GM12878 (cell line): ENCODE results near the gene KIAA0825. TPM values are rescaled to one million over a fixed set of nuclear protein-coding genes. Genes with fewer than 3 reads are reported as not detected.

Experiments used
- ATAC-seq: fragments of 200-7000 bp; cut with Tn5 transposase; 3 replicates; pipeline ENCODE4 v1.9.1; 2020; ENCODE audit warnings: mild to moderate bottlenecking, moderate library complexity
- BruUV-seq: library from RNA; stranded (reverse); fragments of 400-500 nt; replicated peaks from 2 replicates; lab custom pipeline; 2021; lab: Mats Ljungman, UMichigan
- CTCF ChIA-PET: fragments of 300-600 bp; sonication (Branson Sonifier 250); formaldehyde crosslinking; extraction: SDS; loops from one replicate; lab custom pipeline; 2021; ENCODE audit warnings: inconsistent platforms; lab: Yijun Ruan, JAX
- POLR2A ChIA-PET: fragments of 350-600 bp; formaldehyde crosslinking; extraction: SDS; loops from one replicate; lab custom pipeline; 2021; ENCODE audit warnings: inconsistent platforms; lab: Charles Lee
- RAD21 ChIA-PET: fragments of 300-600 bp; sonication (Branson Sonifier 250); formaldehyde crosslinking; loops from one replicate; lab custom pipeline; 2023; ENCODE audit warnings: antibody characterized with exemption; ENCODE audit not compliant: unreplicated experiment; lab: Charles Lee
- SMC1A ChIA-PET: fragments of 300-600 bp; sonication (Branson Sonifier 250); formaldehyde crosslinking; loops from one replicate; lab custom pipeline; 2023; ENCODE audit not compliant: unreplicated experiment, uncharacterized antibody; lab: Charles Lee
- DNase-seq: peaks from one replicate; pipeline ENCODE4 v3.0.0-alpha.2; 2011; ENCODE audit warnings: low read depth, low spot score
- FAIRE-seq: peaks from 3 replicates; lab custom pipeline; 2011; peaks lifted over from hg19 to GRCh38; lab: Jason Lieb, UNC
- H2AFZ ChIP-seq: 2 replicates; pipeline ENCODE4 v1.6.0; 2011; ENCODE audit warnings: low read depth, low read length, control low read depth; ENCODE audit not compliant: control insufficient read depth
- H3K27ac ChIP-seq: 2 replicates; pipeline ENCODE4 v1.5.1; 2011; ENCODE audit warnings: control low read depth; ENCODE audit not compliant: control insufficient read depth, insufficient read depth
- H3K27me3 ChIP-seq, 2 experiments: replicated peaks in 1 of 2; 2 replicates each; pipeline versions ENCODE4 v1.6.0 to v1.6.1; 2011; ENCODE audit warnings: low read length in 1 of 2; ENCODE audit not compliant: control insufficient read depth in 2 of 2, insufficient read depth in 2 of 2
- H3K36me3 ChIP-seq, 2 experiments: 2 replicates each; pipeline ENCODE4 v1.5.1; 2011; ENCODE audit warnings: low read length in 1 of 2; ENCODE audit not compliant: control insufficient read depth in 2 of 2, insufficient read depth in 2 of 2
- H3K4me1 ChIP-seq: 2 replicates; pipeline ENCODE4 v1.6.1; 2011; ENCODE audit warnings: mild to moderate bottlenecking, low read length, moderate library complexity, mixed read lengths; ENCODE audit not compliant: control insufficient read depth, insufficient read depth
- H3K4me2 ChIP-seq: 2 replicates; pipeline ENCODE4 v1.6.0; 2011; ENCODE audit warnings: control low read depth; ENCODE audit not compliant: control insufficient read depth, insufficient read depth
- H3K4me3 ChIP-seq: fragments of 200-600 bp; sonication (generic); 2 replicates; pipeline ENCODE4 v1.5.1; 2016
- H3K79me2 ChIP-seq: 2 replicates; pipeline ENCODE4 v1.6.0; 2011; ENCODE audit warnings: low read length; ENCODE audit not compliant: control insufficient read depth, insufficient read depth
- H3K9ac ChIP-seq: 2 replicates; pipeline ENCODE4 v1.8.0; 2011; ENCODE audit warnings: low read length, control low read depth, mixed read lengths; ENCODE audit not compliant: control insufficient read depth, insufficient read depth
- H3K9me3 ChIP-seq: replicated peaks from 3 replicates; pipeline ENCODE4 v1.5.1; 2011; ENCODE audit warnings: mild to moderate bottlenecking, low read length; ENCODE audit not compliant: control insufficient read depth, insufficient read depth
- H4K20me1 ChIP-seq: 2 replicates; pipeline ENCODE4 v1.6.0; 2011; ENCODE audit not compliant: control insufficient read depth, insufficient read depth
- ATF3 ChIP-seq: IDR thresholded peaks from 2 replicates; pipeline ENCODE4 v1.6.1; 2011; ENCODE audit warnings: low read depth, mild to moderate bottlenecking, low read length, moderate library complexity, borderline replicate concordance; ENCODE audit errors: extremely low read depth
- BCL11A ChIP-seq: IDR thresholded peaks from 2 replicates; pipeline ENCODE4 v1.6.1; 2011; ENCODE audit warnings: low read depth, low read length
- BCLAF1 ChIP-seq: fragments of 450-650 bp; IDR thresholded peaks from 2 replicates; pipeline ENCODE4 v1.6.1; 2017; ENCODE audit warnings: antibody characterized with exemption, mild to moderate bottlenecking, moderate library complexity
- HDAC2 ChIP-seq: fragments of 200-600 bp; sonication (generic); IDR thresholded peaks from 2 replicates; pipeline ENCODE4 v1.6.1; 2017
- HDGF ChIP-seq: fragments of 450-650 bp; IDR thresholded peaks from 2 replicates; pipeline ENCODE4 v1.6.1; 2016; ENCODE audit warnings: antibody characterized with exemption
- IKZF2 ChIP-seq, 2 experiments: fragments of 450-650 bp; IDR thresholded peaks; 2 replicates each; pipeline ENCODE4 v1.6.1; 2017; ENCODE audit warnings: mild to moderate bottlenecking in 2 of 2, moderate library complexity in 2 of 2
- JUND ChIP-seq: IDR thresholded peaks from 2 replicates; pipeline ENCODE4 v1.6.1; 2012; ENCODE audit warnings: low read depth, mild to moderate bottlenecking, low read length, improper control_type of control experiment, moderate library complexity
- KAT2A ChIP-seq: conservative IDR thresholded peaks from 2 replicates; pipeline ENCODE4 v1.6.1; 2011; ENCODE audit warnings: low read depth, low read length; ENCODE audit not compliant: control insufficient read depth
- LARP7 ChIP-seq: fragments of 450-650 bp; IDR thresholded peaks from 2 replicates; pipeline ENCODE4 v1.6.1; 2017; ENCODE audit warnings: mild to moderate bottlenecking
- NFYA ChIP-seq: IDR thresholded peaks from 2 replicates; pipeline ENCODE4 v1.6.1; 2011; ENCODE audit warnings: low read depth, mild to moderate bottlenecking, low read length, improper control_type of control experiment, borderline replicate concordance
- PAX8 ChIP-seq: fragments of 450-650 bp; IDR thresholded peaks from 2 replicates; pipeline ENCODE4 v1.6.1; 2017; ENCODE audit warnings: mild to moderate bottlenecking, moderate library complexity
- PML ChIP-seq: IDR thresholded peaks from 2 replicates; pipeline ENCODE4 v1.6.1; 2012; ENCODE audit warnings: low read length, inconsistent platforms
- POLR2AphosphoS2 ChIP-seq: IDR thresholded peaks from 2 replicates; pipeline ENCODE4 v1.6.1; 2011; ENCODE audit warnings: low read depth, mild to moderate bottlenecking, low read length, improper control_type of control experiment, moderate library complexity
- RCOR1 ChIP-seq: conservative IDR thresholded peaks from 2 replicates; pipeline ENCODE4 v1.6.1; 2012; ENCODE audit warnings: low read depth, low read length, improper control_type of control experiment
- SIX5 ChIP-seq: IDR thresholded peaks from 2 replicates; pipeline ENCODE4 v1.6.1; 2011; ENCODE audit warnings: mild to moderate bottlenecking, low read depth, low read length, moderate library complexity; ENCODE audit not compliant: severe bottlenecking
- ZBED1 ChIP-seq: IDR thresholded peaks from 2 replicates; pipeline ENCODE4 v1.6.1; 2016; ENCODE audit warnings: borderline replicate concordance
- ZZZ3 ChIP-seq: IDR thresholded peaks from 2 replicates; pipeline ENCODE4 v1.6.1; 2011; ENCODE audit warnings: low read depth; ENCODE audit not compliant: control insufficient read depth, insufficient read length
- WGBS: methylation state at CpG from one replicate; pipeline ENCODE4 v1.1.6; 2016; ENCODE audit warnings: low lambda C conversion rate; ENCODE audit not compliant: insufficient replicate concordance, insufficient coverage; ENCODE audit errors: missing lambda C conversion rate; 5-methylcytosine and 5-hydroxymethylcytosine counted together
- in situ Hi-C: fragments of 300-500 bp; cut with MboI; formaldehyde crosslinking; loops from 9 replicates; pipeline ENCODE4 v1.14.3; 2018; ENCODE audit warnings: mixed read lengths
- intact Hi-C: fragments of 100-400 bp; cut with micrococcal nuclease; formaldehyde crosslinking; loops from one replicate; pipeline ENCODE4 v1.14.2; 2022; ENCODE audit not compliant: unreplicated experiment
- polyA plus RNA-seq, 11 experiments: library from polyadenylated mRNA; depleted of rRNA in 4 of 11; unstranded in 6 of 11; stranded (reverse) in 5 of 11; fragments of >200 nt; fragmentation: Nextera tagmentation in 4 of 11; fragmentation: Illumina TruSeq in 1 of 11; extraction: Ambion mirVana in 4 of 11; extraction: Trizol in 1 of 11; gene quantifications; 1 replicate in 1 of 11; 2 replicates in 10 of 11; pipeline versions ENCODE4 v1.2.1 to v1.2.3, GENCODE V29; 2011 to 2016; ENCODE audit warnings: inconsistent platforms in 2 of 11, missing spikeins in 2 of 11, low read depth in 1 of 11
- total RNA-seq, 4 experiments: library from RNA; depleted of rRNA in 3 of 4; stranded (reverse); fragments of >200 nt in 3 of 4; fragmentation: Illumina TruSeq in 1 of 4; extraction: Trizol in 1 of 4; gene quantifications; 2 replicates each; pipeline versions ENCODE4 v1.2.1 to v1.2.3, GENCODE V29; 2013 to 2021

The KIAA0825 gene
- total and polyA plus RNA-seq, 10 of the 15 experiments (the other 5 are each of a cell fraction or from before 2014, with no cell fraction given): 0.55 to 1.9 (median 1.5) TPM

- TF ChIP-seq BCLAF1 (no peak), NFYA (no peak), ZBED1 (no peak)
Measured at GRCh38 chr5:94174748-94175411, 443.5 kb downstream of the KIAA0825 start (continued).

GRCh38 chr5:94173100-94173499, 445.3 kb downstream of the KIAA0825 start:
- FAIRE-seq: no peak
- no peak overlapping the region for H3K4me3 ChIP-seq
- no peak for TF ChIP-seq KAT2A
- TF ChIP-seq HDGF: no peak
- no peak for TF ChIP-seq POLR2AphosphoS2
- TF ChIP-seq LARP7: no peak
- no peak for TF ChIP-seq PML
- TF ChIP-seq ZZZ3: no peak
- no peak for TF ChIP-seq RCOR1
- no peak for TF ChIP-seq NFYA
- TF ChIP-seq SIX5: no peak
- TF ChIP-seq IKZF2 (IDR thresholded peaks at IDR 0.05): no peak
- no peak for TF ChIP-seq ATF3
- TF ChIP-seq HDAC2: no peak
- TF ChIP-seq BCL11A: no peak
- TF ChIP-seq PAX8: no peak
- TF ChIP-seq JUND: no peak

More at GRCh38 chr5:94173100-94173499, 445.3 kb downstream of the KIAA0825 start:
- Histone ChIP-seq H3K27me3 (no peaks in the 10 kb centered on the region), H3K4me1 (peaks cover 4% of the 10 kb centered on the region; the same call in 1 of the 2 replicates), H3K9me3 (peaks cover 1% of the 10 kb centered on the region; the same call in 2 of the 3 replicates), H3K27ac (no peak overlapping the region), H3K36me3 (no peaks in the 10 kb centered on the region), H3K9ac (no peak overlapping the region), H3K79me2 (no peaks in the 10 kb centered on the region), H4K20me1 (no peaks in the 10 kb centered on the region), H3K4me2 (no peak overlapping the region), H2AFZ (no peak overlapping the region)
- ChIA-PET CTCF (interaction anchor here (1.6 kb wide), 1 partner anchor 9 kb away, joined by 6 read pairs; no protein-coding TSS in a partner anchor), SMC1A (interaction anchor here (0.5 kb wide), 1 partner anchor 500 kb away, joined by 4 read pairs; no protein-coding TSS in a partner anchor), POLR2A (no interaction called here), RAD21 (no interaction called here)
- no TSS peak for BruUV-seq
- DNase-seq (no peak), ATAC-seq (no peak)
- in situ Hi-C loops: no loop called here
- intact Hi-C loops: no loop called here
- WGBS: 100% methylated on average over 1 of the region's 1 CpG
